ENCODE data around the gene CBLC. TPM values are rescaled to one million over a fixed set of nuclear protein-coding genes. Genes with fewer than 3 reads are reported as not detected.
A peak's percentile ranks its signal among the peaks of the same experiment; 100 is the strongest.
"Not testable (repeated sequence)": the region's sequence is repeated elsewhere in the genome, so short reads cannot be mapped to it uniquely, and the experiment has no call there.

Gene CBLC
- polyA plus RNA-seq, 1 donor, result 49.5 TPM

- Histone ChIP-seq H3K4me3 (ENCODE audit: low read length) (no peak overlapping the region), H3K27me3 (ENCODE audit: control insufficient read depth, insufficient read depth, low read length) (no peaks in the 10 kb centered on the region), H3K36me3 (ENCODE audit: control insufficient read depth, insufficient read depth, low read length) (peaks cover 7% of the 10 kb centered on the region), H3K27ac (ENCODE audit: low read length) (peak overlapping the region; percentile 88), H3K9me3 (ENCODE audit: control insufficient read depth, low read depth, low read length) (peaks cover 2% of the 10 kb centered on the region), H3K4me1 (ENCODE audit: control insufficient read depth, insufficient read depth, low read length) (peaks cover 28% of the 10 kb centered on the region)
- DNase-seq, result peak; percentile 98 to 99
- WGBS (ENCODE audit: insufficient coverage, low lambda C conversion rate), result no CpG with 5 or more reads among the region's 22 CpGs
Measured at GRCh38 chr19:44765033-44765948, 12.4 kb upstream of the CBLC start.

DNA sequence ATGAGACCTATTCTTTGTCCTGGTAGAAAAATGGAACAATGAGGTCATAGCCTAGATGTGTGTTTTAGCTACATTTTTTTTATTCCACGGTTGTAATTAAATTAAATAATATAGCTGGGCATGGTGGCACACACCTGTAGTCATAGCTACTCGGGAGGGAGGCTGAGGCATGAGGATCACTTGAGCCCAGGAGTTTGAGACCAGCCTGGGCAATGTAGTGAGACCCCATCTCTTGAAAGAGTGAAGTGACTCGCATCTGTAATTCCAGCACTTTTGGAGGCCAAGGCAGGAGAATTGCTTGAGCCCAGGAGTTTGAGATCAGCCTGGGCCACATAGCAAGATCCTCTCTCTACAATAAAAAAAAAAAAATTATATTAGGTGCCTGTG lies 11.7 kb upstream of the CBLC start:
- H3K4me1 ChIP-seq (ENCODE audit: control insufficient read depth, insufficient read depth, low read length), result peaks cover 33% of the 10 kb centered on the region
- peak overlapping the region; percentile 88 for H3K27ac ChIP-seq (ENCODE audit: low read length)

DNA sequence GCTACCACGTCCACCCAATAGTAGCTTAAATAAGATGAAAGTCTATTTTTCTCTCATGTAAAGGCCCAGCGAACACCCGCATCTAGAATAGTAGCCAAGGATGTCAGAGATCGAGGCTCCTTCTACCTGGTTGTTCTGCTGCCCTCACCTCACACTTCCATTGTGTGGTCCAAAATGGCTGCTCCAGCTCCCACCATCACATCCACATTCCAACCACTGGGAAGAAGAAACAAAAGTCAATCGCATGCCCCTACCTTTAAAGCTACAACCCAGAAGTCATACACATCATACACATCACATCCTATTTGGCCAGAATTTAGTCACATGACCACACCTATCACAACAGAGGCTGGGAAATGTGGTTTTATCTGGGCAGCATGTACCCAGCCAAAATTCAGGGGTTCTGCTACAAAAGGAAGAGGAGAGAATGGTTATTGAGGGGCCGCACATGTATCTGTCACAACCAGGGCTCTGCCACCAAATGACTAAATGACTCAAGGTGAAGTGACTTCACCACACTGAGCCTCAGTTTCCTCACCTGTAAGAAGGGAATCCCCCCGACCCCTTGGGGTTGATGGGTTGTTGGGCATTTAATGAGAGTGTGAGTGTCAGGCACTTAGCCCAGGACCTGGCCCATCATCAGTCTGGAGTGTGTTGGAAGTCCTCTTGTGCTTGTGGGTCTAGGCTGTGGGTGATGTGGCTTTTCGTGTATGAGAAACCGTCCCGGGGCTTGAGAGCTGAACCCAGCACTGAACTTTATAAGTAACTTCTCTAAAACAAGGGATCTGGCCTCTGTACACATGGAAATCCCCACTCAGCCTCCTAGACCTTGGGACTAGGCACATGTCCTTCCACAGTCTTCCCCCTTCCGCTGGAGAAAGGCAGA lies 10.2 kb upstream of the CBLC start:
- no peaks in the 10 kb centered on the region for H3K36me3 ChIP-seq (ENCODE audit: control insufficient read depth, insufficient read depth, low read length)
- DNase-seq, result no peak
- H3K4me1 ChIP-seq (ENCODE audit: control insufficient read depth, insufficient read depth, low read length), result peaks cover 36% of the 10 kb centered on the region
- H3K27me3 ChIP-seq (ENCODE audit: control insufficient read depth, insufficient read depth, low read length), result no peaks in the 10 kb centered on the region
- peaks cover 2% of the 10 kb centered on the region for H3K9me3 ChIP-seq (ENCODE audit: control insufficient read depth, low read depth, low read length)
- no peak overlapping the region for H3K27ac ChIP-seq (ENCODE audit: low read length)
- 100% methylated on average over 1 of the region's 11 CpGs for WGBS (ENCODE audit: insufficient coverage, low lambda C conversion rate)
- H3K4me3 ChIP-seq (ENCODE audit: low read length), result no peak overlapping the region

More for the DNA sequence above, 11.7 kb upstream of the CBLC start:
- 100% methylated on average over 1 of the region's 3 CpGs for WGBS (ENCODE audit: insufficient coverage, low lambda C conversion rate)
- DNase-seq, result no peak
- peaks cover 3% of the 10 kb centered on the region for H3K36me3 ChIP-seq (ENCODE audit: control insufficient read depth, insufficient read depth, low read length)
- no peaks in the 10 kb centered on the region for H3K27me3 ChIP-seq (ENCODE audit: control insufficient read depth, insufficient read depth, low read length)
- no peak overlapping the region for H3K4me3 ChIP-seq (ENCODE audit: low read length)
- peaks cover 2% of the 10 kb centered on the region for H3K9me3 ChIP-seq (ENCODE audit: control insufficient read depth, low read depth, low read length)

DNA sequence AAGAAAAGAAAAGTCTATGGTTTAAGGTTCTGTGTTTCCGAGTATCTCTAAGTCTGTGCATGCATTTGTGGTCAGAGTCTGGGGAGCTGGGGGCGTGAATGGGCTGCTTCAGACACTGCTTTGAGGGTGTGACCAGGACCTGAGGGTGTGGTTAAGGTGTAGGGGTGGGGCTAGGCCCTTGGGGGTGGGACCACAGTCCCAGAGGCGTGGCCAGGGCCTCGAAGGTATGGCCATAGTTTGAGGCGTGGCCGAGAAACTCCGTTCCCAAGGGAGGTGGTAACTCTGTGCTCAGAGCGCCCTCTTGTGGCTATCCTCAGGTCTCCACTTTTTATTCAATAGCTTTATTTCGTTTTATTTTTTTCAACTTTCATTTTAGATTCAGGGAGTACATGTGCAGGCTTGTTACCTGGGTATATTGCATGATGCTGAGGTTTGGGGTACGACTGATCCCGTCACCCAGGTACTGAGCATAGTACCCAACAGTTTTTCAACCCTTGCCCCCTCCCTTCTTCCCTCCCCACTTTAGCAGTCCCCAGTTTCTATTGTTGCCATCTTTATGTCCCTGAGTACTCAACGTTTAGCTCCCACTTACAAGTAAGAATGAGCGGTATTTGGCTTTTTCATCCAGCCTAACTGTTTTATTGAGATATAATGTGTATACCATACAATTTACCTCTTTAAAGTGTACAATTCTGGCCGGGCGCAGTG lies 7.0 kb upstream of the CBLC start:
- H3K4me1 ChIP-seq (ENCODE audit: control insufficient read depth, insufficient read depth, low read length), result peaks cover 28% of the 10 kb centered on the region
- H3K27me3 ChIP-seq (ENCODE audit: control insufficient read depth, insufficient read depth, low read length), result no peaks in the 10 kb centered on the region
- peaks cover 2% of the 10 kb centered on the region for H3K9me3 ChIP-seq (ENCODE audit: control insufficient read depth, low read depth, low read length)
- DNase-seq, result peak; percentile 96 to 97
- peak overlapping the region; percentile 25 for H3K27ac ChIP-seq (ENCODE audit: low read length)
- no peaks in the 10 kb centered on the region for H3K36me3 ChIP-seq (ENCODE audit: control insufficient read depth, insufficient read depth, low read length)
- WGBS (ENCODE audit: insufficient coverage, low lambda C conversion rate), result 7% methylated on average over 5 of the region's 15 CpGs
- no peak overlapping the region for H3K4me3 ChIP-seq (ENCODE audit: low read length)

DNA sequence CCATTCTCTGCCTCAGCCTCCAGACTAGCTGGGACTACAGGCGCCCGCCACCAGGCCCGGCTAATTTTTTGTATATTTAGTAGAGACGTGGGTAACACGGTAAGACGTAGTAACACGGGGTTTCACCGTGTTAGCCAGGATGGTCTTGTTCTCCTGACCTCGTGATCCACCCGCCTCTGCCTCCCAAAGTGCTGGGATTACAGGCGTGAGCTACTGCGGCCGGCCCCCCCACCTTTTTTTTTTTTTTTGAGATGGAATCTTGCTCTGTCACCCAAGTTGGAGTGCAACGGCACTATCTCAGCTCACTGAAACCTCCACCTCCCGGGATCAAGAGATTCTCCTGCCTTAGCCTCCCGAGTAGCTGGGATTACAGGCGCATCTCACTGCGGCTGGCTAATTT lies 5.5 kb upstream of the CBLC start:
- DNase-seq; H3K27ac ChIP-seq (ENCODE audit: low read length); H3K27me3 ChIP-seq (ENCODE audit: control insufficient read depth, insufficient read depth, low read length); H3K9me3 ChIP-seq (ENCODE audit: control insufficient read depth, low read depth, low read length); H3K4me3 ChIP-seq (ENCODE audit: low read length); H3K36me3 ChIP-seq (ENCODE audit: control insufficient read depth, insufficient read depth, low read length): not testable (repeated sequence)
- peaks cover 31% of the 10 kb centered on the region for H3K4me1 ChIP-seq (ENCODE audit: control insufficient read depth, insufficient read depth, low read length)
- no CpG with 5 or more reads among the region's 18 CpGs for WGBS (ENCODE audit: insufficient coverage, low lambda C conversion rate)

GRCh38 chr19:44772959-44773358 lies 4.7 kb upstream of the CBLC start:
- Histone ChIP-seq H3K9me3 (ENCODE audit: control insufficient read depth, low read depth, low read length) (no peaks in the 10 kb centered on the region), H3K27ac (ENCODE audit: low read length) (no peak overlapping the region), H3K36me3 (ENCODE audit: control insufficient read depth, insufficient read depth, low read length) (no peaks in the 10 kb centered on the region), H3K27me3 (ENCODE audit: control insufficient read depth, insufficient read depth, low read length) (no peaks in the 10 kb centered on the region), H3K4me1 (ENCODE audit: control insufficient read depth, insufficient read depth, low read length) (peaks cover 33% of the 10 kb centered on the region), H3K4me3 (ENCODE audit: low read length) (no peak overlapping the region)
- WGBS (ENCODE audit: insufficient coverage, low lambda C conversion rate), result no CpG with 5 or more reads among the region's 3 CpGs
- no peak for DNase-seq

- no CpG with 5 or more reads among the region's 6 CpGs for WGBS (ENCODE audit: insufficient coverage, low lambda C conversion rate)
- peaks cover 40% of the 10 kb centered on the region for H3K4me1 ChIP-seq (ENCODE audit: control insufficient read depth, insufficient read depth, low read length)
- H3K9me3 ChIP-seq (ENCODE audit: control insufficient read depth, low read depth, low read length), result no peaks in the 10 kb centered on the region
- H3K27me3 ChIP-seq (ENCODE audit: control insufficient read depth, insufficient read depth, low read length), result no peaks in the 10 kb centered on the region
- H3K27ac ChIP-seq (ENCODE audit: low read length), result peak overlapping the region; percentile 99
- no peak for DNase-seq
- H3K36me3 ChIP-seq (ENCODE audit: control insufficient read depth, insufficient read depth, low read length), result peaks cover under 1% of the 10 kb centered on the region
- peak overlapping the region; percentile 66 for H3K4me3 ChIP-seq (ENCODE audit: low read length)
Measured at GRCh38 chr19:44775676-44776240, 1.9 kb upstream of the CBLC start.

DNA sequence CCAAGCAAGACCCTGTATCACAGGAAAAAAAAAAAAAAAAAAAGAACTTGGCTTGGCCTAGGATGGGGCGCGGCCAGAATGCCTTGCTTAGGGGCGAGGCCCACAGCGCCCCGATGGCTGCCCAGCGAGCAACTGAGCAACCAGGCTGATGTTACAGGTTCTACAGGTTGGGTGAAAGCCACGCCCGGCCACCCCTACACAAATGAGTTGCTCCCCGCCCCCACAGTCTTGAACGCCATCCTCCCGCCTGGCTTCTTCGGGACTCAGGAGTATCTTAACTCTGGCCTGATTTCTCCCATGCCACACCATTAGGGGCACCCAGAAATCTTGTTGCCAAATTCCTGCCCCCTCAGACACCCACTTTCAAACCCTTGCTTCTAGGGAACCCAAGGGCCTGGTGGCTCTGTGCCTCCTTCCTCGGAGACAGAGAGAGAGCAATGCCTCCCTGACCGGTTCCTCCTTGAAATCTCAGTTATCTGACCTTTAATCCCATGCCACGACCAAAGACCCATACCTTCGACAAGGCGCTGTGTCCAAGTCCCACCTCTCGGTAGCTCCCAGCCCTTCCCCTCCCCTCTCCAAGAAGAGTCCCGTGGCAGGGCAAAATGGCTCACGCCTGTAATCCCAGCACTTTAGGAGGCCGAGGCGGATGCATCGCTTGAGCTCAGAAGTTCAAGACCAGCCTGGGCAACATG lies 1.1 kb upstream of the CBLC start:
- peak; percentile 93 to 96 for DNase-seq
- peak overlapping the region; percentile 66 for H3K4me3 ChIP-seq (ENCODE audit: low read length)
- peaks cover 35% of the 10 kb centered on the region for H3K4me1 ChIP-seq (ENCODE audit: control insufficient read depth, insufficient read depth, low read length)
- peak overlapping the region; percentile 99 for H3K27ac ChIP-seq (ENCODE audit: low read length)
- H3K27me3 ChIP-seq (ENCODE audit: control insufficient read depth, insufficient read depth, low read length), result no peaks in the 10 kb centered on the region
- no peaks in the 10 kb centered on the region for H3K9me3 ChIP-seq (ENCODE audit: control insufficient read depth, low read depth, low read length)
- no CpG with 5 or more reads among the region's 23 CpGs for WGBS (ENCODE audit: insufficient coverage, low lambda C conversion rate)
- peaks cover 5% of the 10 kb centered on the region for H3K36me3 ChIP-seq (ENCODE audit: control insufficient read depth, insufficient read depth, low read length)

DNA sequence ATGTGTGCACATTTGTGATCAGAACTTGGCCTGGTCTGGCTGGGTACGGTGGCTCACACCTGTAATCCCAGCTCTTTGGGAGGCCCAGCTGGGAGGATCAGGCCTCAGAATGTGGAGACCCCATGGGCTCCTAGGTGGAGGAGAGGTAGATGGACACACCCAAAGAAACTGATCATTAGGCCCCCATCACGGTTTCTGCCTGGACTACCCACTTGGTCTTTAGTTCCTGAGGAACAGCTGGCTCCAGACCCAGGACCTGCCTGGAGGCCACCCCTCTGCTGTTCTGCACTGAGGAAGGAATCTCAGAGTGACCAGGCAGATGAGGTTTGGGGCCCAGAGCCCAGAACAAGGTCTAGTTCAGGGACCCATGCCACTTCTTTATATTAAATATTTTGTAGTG lies 1.5 kb downstream of the CBLC start:
- no peaks in the 10 kb centered on the region for H3K9me3 ChIP-seq (ENCODE audit: control insufficient read depth, low read depth, low read length)
- H3K27ac ChIP-seq (ENCODE audit: low read length), result peak overlapping the region; percentile 14
- H3K4me3 ChIP-seq (ENCODE audit: low read length), result peak overlapping the region; percentile 37
- peaks cover 15% of the 10 kb centered on the region for H3K36me3 ChIP-seq (ENCODE audit: control insufficient read depth, insufficient read depth, low read length)
- no CpG with 5 or more reads among the region's 2 CpGs for WGBS (ENCODE audit: insufficient coverage, low lambda C conversion rate)
- H3K27me3 ChIP-seq (ENCODE audit: control insufficient read depth, insufficient read depth, low read length), result no peaks in the 10 kb centered on the region
- peaks cover 35% of the 10 kb centered on the region for H3K4me1 ChIP-seq (ENCODE audit: control insufficient read depth, insufficient read depth, low read length)
- DNase-seq, result no peak

Measured in large intestine (tissue), 3 donors.